GM13977 (cell line): ENCODE measurements around the gene ATXN10.

ENCODE experiments used
- DNase-seq: peaks from one replicate; pipeline ENCODE4 v3.0.0; 2012; ENCODE audit warnings: low spot score
- CTCF ChIP-seq: IDR thresholded peaks from 2 replicates; pipeline ENCODE4 v1.5.1; 2012; ENCODE audit warnings: mild to moderate bottlenecking, control low read depth; ENCODE audit not compliant: insufficient read depth; ENCODE audit errors: extremely low read depth, missing control alignments
- in situ Hi-C: fragments of 300-500 bp; cut with MboI; formaldehyde crosslinking; loops from one replicate; pipeline ENCODE4 v1.12.0; 2022; ENCODE audit warnings: low sequenced_read_pairs, low pct_unique_long_range_greater_than_20kb, mixed read lengths, inconsistent platforms; ENCODE audit not compliant: unreplicated experiment

ATXN10 gene

GRCh38 chr22:45638197-45638596 is 33.4 kb upstream of the ATXN10 start:
- in situ Hi-C loops = no loop called here
- no peak for DNase-seq
- no peak for TF ChIP-seq CTCF

- DNase-seq = no peak
- no peak for TF ChIP-seq CTCF
- in situ Hi-C loops = no loop called here
Measured at GRCh38 chr22:45638834-45639746, 32.5 kb upstream of the ATXN10 start.

- in situ Hi-C loops = loop anchor here (10.0 kb wide), 1 partner anchor 345 kb away; no protein-coding TSS in a partner anchor
Measured at GRCh38 chr22:45639747-45640102, 31.9 kb upstream of the ATXN10 start.

GRCh38 chr22:45640291-45640940 is 31.2 kb upstream of the ATXN10 start:
- TF ChIP-seq CTCF = no peak
- no peak for DNase-seq
- in situ Hi-C loops = loop anchor here (10.0 kb wide), 1 partner anchor 344 kb away; no protein-coding TSS in a partner anchor

More at GRCh38 chr22:45639747-45640102, 31.9 kb upstream of the ATXN10 start:
- TF ChIP-seq CTCF = no peak
- DNase-seq = no peak

- in situ Hi-C loops = loop anchor here (10.0 kb wide), 1 partner anchor 344 kb away; no protein-coding TSS in a partner anchor
- no peak for TF ChIP-seq CTCF
- no peak for DNase-seq
Measured at GRCh38 chr22:45640941-45641621, 30.6 kb upstream of the ATXN10 start.

GRCh38 chr22:45642986-45643385 is 28.6 kb upstream of the ATXN10 start:
- TF ChIP-seq CTCF = no peak
- in situ Hi-C loops = loop anchor here (10.0 kb wide), 1 partner anchor 342 kb away; no protein-coding TSS in a partner anchor
- DNase-seq = no peak
